Stimulated activated CD4-positive, alpha-beta T cell treated with anti-CD3 and anti-CD28 coated beads, Interleukin-4, amount 100 ng/mL, for 1 hour (primary cell): ENCODE data around the gene CC2D1A.

Source experiments
- DNase-seq: peaks from one replicate; pipeline ENCODE4 v3.0.0-alpha.2; 2020

CC2D1A gene

GRCh38 chr19:13938301-13939064 is 32.5 kb downstream of the CC2D1A start, which contains the start of gene PODNL1:
TSS of gene PODNL1 (minus strand) at chr19:13938417. CDS start at chr19:13938181, 236 bp downstream.
- DNase-seq = no peak

GRCh38 chr19:13942023-13942684 is 36.2 kb downstream of the CC2D1A start:
- DNase-seq = no peak

GRCh38 chr19:13946414-13946813 is 40.4 kb downstream of the CC2D1A start:
- no peak for DNase-seq

GRCh38 chr19:13951043-13951442 is 45.0 kb downstream of the CC2D1A start:
- no peak for DNase-seq

DNA sequence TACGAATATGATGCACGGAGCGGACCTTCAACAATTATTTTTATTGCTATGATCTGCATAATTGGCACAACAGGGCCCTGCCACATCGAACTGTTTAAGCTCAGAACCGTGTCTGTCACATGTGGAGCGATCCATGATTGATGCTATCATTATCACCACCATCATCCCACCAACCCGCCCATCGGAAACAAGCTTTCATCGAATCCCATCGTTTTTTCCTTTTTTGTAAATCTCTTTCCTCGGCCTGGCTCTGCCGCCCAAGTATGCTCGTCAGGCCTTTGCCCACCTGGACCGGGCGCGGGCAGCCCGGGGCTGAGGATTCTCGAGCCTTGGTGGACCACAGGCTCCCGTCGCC is 45.8 kb downstream of the CC2D1A start:
- DNase-seq = no peak

DNA sequence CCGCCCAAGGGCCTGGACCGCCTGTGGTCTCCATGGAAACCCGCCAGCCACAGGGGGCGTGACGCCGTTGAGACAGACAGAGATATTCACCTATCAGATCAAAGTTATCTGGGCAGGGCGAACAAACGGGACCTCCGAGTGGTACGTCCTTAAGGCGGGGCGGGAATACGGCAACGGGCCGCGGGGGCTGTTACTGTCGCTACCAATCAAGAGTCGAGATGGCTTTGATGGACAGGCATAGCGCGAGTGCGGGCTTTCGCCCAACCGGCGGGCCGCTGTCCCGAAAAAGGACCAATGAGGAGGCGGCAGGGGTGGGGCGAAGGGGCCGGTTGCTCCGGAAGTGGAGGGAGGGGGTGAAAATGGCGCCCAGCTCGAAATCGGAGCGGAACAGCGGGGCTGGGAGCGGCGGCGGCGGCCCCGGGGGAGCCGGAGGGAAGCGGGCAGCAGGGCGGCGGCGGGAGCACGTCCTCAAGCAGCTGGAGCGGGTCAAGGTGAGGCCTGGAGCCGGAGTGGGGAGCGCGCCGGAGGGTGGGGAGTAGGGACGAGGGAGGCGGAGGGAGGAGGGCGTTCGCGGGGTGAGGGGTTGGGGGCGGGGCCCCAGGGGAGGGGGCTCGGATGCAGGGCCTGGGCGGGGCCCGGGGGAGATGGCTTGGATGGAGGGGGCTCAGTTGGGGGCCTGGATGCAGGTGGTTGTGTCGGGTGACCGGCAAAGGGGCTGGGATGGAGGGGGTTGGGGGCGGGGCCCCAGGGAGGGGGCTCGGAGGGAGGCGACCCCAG is 46.3 kb downstream of the CC2D1A start, which contains the start of gene DCAF15:
DCAF15 (plus strand) TSS at position 356 of the 777 bp plus-strand sequence; CDS start at position 360, 4 bp downstream.
- peak; percentile 98 for DNase-seq

GRCh38 chr19:13952931-13953531 is 47.0 kb downstream of the CC2D1A start:
- DNase-seq = no peak

GRCh38 chr19:13954185-13954584 is 48.2 kb downstream of the CC2D1A start:
- no peak for DNase-seq

GRCh38 chr19:13955662-13956364 is 49.8 kb downstream of the CC2D1A start:
- DNase-seq = no peak

- DNase-seq = no peak
These were observed 50.4 kb downstream of the CC2D1A start for GRCh38 chr19:13956365-13956744.

DNA sequence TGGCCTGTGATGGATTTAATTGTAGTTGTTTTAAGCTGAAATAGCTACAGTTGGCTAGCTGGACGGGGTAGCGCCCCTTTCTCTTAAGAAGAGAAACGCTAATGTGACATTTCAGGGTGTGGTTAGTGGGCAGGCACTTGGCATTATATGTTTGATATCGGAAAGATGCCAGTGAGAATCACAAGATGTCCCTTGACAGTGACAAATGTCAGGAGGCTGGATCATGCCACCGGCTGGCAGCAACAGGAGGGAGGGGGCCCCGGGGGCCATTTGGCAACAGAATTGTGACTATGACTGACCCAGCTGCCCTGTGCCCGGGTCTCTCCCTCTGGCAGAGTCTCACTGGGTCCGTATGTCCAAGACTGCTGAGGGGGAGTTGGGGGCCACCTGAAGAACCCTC is 51.0 kb downstream of the CC2D1A start:
- no peak for DNase-seq

GRCh38 chr19:13958043-13958442 is 52.0 kb downstream of the CC2D1A start:
- DNase-seq = no peak

DNA sequence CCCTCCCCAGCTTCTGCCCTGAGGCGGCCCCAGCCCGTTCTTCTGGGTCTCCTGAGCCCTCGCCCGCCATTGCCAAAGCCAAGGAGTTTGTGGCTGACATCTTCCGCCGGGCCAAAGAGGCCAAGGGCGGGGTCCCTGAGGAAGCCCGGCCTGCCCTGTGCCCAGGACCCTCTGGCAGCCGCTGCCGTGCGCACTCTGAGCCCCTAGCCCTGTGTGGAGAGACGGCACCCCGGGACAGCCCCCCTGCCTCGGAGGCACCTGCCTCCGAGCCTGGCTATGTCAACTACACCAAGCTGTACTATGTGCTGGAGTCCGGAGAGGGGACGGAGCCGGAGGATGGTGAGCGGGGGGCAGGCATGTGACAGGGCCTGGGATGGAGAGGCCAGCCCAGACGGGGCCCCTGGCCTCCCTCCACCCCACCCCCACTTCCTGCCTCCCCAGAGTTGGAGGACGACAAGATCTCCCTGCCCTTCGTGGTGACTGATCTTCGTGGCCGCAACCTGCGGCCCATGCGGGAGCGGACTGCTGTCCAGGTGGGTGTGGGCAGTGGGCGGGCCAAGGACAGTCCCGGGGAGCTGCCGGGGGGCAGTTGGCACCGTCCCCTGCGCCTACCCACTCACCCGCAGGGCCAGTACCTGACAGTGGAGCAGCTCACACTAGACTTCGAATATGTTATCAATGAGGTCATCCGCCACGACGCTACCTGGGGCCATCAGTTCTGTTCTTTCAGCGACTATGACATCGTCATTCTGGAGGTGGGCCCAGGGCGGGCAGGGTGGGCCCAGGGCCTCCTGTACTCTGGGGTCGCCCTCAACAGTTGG is 53.4 kb downstream of the CC2D1A start:
- DNase-seq = no peak

- DNase-seq = no peak
These were observed 54.2 kb downstream of the CC2D1A start for GRCh38 chr19:13959962-13960862.

- no peak for DNase-seq
These were observed 55.1 kb downstream of the CC2D1A start for GRCh38 chr19:13960863-13961784.

GRCh38 chr19:13961826-13962698 is 56.1 kb downstream of the CC2D1A start:
- no peak for DNase-seq

DNA sequence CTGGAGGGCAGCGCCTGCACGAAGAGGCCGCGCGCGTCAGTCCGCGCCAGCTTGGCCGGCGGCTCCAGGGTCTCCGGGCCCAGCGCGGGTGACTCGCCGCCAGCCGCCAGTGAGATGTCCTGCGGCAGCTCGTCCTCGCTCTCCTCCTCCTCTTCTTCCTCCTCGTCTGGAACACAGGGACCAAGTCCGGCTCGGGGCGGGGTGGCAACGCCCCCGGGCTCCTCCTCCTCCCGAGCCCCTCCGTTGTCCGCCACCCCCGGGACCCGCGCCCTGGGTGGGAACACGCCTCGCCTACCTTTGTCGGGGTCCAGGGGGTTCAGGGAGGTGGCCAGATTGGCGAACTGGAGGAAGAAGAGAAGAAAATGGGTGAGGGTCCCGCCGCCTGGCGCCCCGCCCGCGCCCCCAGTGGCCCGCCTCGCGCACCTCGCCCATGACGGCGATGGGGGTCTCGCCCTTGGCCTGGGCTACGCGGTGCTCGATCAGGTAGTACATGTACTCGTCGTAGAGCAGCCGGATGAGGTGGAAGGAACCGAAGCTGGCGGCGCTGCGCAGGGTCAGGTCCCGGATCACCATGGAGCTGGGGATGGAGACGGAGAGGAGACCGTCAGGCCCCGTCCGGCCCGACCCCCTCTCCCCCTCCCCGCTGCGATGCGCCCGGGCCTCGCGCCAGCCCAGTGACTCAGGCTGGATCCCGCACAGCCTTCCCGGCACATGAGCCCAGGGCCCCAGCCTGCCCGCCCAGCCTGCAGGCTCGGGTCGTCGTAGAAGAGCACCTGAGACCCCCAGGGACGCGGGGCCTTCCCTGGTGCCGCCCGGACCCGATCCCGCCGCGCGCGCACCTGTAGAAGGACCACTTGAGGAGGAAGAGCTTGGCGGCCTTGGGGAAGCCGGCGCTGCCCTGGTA is 57.0 kb downstream of the CC2D1A start:
- no peak for DNase-seq
